GM21515 (cell line): ENCODE data around the gene WDR7.

Source experiments
- ATAC-seq: cut with Tn5 transposase; IDR thresholded peaks from one replicate; pipeline ENCODE4 v1.9.1; 2021; ENCODE audit not compliant: unreplicated experiment

The WDR7 gene

GRCh38 chr18:56721031-56721430 lies 69.9 kb downstream of the WDR7 start:
- no peak for ATAC-seq

- no peak for ATAC-seq
These were observed 70.3 kb downstream of the WDR7 start for GRCh38 chr18:56721491-56721890.

DNA sequence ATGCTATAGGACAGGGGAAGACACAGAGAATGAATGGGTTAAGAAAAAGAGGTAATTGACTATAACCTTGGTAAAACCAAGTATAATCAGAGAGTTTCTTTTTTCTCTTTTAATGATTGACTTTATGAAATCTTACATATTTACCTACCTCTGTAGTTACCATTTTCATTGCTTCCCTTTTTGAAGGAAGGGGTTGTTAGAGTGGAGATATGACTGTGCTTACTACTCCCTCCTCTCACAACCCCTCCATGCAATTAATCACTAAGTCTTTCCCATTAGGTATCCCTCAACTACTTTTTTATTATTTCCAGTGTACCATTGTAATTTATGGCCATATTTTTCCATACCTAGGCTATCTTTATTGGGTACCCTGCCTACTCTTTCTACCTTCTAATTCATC lies 71.4 kb downstream of the WDR7 start:
- no peak for ATAC-seq

DNA sequence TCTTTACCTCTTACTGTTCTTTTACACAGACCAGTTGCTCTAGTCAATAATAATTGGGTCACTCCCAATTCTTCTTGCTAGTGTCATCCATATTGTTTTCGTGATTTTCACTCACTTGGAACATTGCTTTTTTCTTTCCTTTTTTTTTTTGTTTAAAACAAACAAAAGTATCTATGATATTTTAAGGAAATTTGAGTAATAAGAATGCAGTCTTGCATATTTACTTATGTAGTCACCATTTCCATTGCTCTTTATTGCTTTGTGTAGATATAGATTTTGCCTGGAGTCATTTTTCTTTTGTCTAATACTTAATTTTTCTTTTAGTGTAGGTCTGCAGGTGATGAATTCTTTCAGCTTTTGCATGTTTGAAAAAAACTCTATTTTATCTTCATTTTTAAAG lies 71.9 kb downstream of the WDR7 start:
- no peak for ATAC-seq

DNA sequence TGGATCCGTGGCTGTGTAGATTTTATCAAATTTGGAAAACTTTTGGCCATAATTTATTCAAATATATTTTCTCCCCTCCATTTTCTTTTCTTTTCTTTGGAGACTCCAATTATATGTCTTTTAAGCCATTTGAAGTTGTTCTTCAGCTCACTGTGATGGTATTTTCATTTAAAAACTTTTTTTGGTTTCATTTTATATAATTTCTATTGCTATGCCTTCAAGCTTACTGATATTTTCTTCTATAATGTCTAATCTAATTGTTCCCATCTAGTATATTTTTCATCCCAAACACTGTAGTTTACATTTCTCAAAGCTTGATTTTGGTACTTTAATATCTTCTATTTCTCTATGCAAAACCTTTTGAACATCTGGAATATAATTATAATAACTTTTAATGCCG lies 72.5 kb downstream of the WDR7 start:
- no peak for ATAC-seq

- no peak for ATAC-seq
These were observed 75.7 kb downstream of the WDR7 start for GRCh38 chr18:56726906-56727305.

- ATAC-seq: no peak
These were observed 76.2 kb downstream of the WDR7 start for GRCh38 chr18:56727399-56727798.

GRCh38 chr18:56728741-56729140 lies 77.6 kb downstream of the WDR7 start:
- no peak for ATAC-seq

- no peak for ATAC-seq
These were observed 87.0 kb downstream of the WDR7 start for GRCh38 chr18:56738184-56738583.

- no peak for ATAC-seq
These were observed 88.6 kb downstream of the WDR7 start for GRCh38 chr18:56739731-56740130.

DNA sequence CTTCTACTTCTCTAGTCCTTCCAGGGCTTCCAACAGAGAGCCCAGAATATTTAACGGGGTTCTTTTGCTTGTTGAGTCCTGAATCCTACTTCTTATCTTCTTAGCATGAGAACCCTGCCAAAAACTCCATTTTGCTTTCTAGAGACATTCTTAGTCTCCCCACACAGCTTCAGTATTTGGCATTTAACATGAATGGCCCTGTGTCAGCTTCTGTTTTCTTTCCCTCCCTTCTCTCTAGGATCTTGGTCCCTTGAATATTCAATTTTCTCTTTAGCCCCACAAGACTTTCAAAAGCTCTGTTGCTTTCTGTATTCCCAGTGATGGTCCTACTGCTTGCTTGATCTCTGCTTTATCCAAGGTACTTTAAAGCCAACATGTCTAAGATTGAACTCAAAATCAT lies 89.5 kb downstream of the WDR7 start:
- ATAC-seq: no peak

DNA sequence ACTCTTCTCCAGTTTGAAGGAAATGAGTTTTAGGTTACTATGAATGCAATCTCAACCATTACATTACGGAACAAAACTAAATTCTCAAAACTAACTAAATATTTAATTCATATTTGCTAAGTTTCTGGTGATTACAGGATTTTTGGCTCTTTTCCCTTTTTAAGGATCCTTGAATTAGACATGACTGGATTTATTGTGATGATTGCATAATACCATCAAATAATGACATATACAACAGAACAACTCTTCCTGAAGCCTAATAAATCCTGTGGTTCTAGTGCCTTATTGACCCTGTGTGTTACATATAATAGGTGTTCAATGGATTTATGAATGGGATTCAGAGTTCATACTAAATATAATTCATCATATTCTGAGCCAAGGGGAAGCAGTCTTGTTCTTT lies 90.5 kb downstream of the WDR7 start:
- no peak for ATAC-seq

GRCh38 chr18:56743115-56743514 lies 92.0 kb downstream of the WDR7 start:
- ATAC-seq: no peak

DNA sequence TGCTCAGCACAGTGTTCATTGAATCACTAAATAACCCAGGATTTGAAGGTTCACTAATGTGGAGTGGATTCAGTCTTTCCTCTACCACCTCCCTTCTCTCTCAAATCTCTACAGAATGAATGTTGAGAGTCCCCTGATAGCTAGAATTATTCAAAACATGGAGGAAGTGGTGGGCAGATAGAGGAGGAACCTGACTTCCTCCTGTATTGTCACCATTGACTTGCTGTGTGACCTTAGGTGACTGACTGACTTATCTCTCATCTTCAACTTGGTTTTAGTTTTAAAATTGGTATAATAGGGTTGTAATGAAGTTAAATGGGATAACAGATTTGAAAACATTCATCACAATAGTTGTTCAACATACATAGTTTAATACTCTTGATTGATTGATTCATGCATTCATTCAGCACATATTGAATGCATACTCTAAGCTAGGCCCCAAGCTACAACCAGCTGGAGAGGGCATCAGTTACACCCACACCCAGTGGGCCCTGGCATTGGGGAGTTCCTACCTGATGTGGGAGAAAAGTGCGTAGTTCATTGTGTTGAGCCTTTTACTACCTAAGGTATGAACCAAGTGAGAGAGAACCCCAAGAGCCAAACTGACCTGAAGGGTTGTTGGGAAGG lies 96.0 kb downstream of the WDR7 start:
- ATAC-seq: no peak

GRCh38 chr18:56747857-56748256 lies 96.7 kb downstream of the WDR7 start:
- ATAC-seq: no peak

DNA sequence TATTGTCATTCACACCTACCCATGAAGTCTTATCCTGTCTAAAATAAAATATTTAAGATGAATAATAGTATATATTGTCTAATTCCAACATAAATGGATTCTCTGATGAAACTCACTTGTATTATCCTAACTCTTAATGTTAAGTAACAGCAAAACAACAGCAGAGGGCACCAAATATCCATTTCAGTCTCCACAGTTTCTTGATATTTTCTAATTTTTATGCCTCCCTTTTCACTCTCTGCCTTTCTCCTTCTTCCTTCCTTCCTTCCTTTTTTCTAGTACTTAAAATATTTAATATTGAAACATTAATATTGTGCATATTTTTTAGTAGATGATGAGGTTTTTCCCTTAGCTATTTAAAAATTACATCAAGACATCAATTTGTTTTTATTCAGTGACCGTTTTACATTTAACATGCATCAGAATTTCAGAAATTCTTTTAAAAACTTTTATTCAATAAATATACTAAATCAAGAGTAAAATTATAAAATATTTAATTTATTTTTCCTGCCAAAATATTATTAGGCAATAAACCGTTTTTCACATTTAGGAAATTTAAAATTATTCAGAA lies 97.6 kb downstream of the WDR7 start:
- ATAC-seq: no peak

GRCh38 chr18:56756966-56757365 lies 105.8 kb downstream of the WDR7 start:
- no peak for ATAC-seq

DNA sequence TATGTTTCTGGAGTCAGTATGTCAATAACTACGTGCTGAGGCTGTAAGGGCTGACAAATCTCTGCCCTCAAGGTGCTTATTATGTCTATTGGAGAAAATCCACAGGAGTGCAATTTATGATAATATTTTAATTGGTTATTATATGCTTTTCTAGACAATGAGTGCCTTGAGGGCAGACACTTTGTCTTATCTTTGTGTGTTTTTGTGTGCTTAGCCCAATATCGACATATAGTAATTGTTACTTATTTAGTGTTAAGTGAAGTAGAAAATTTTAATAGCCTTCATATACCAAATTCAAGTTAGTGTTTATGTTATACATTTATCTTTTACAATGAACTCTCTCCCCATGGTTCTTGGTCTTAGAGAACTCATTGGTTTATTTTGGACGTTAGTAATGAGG lies 118.9 kb downstream of the WDR7 start:
- ATAC-seq: no peak

DNA sequence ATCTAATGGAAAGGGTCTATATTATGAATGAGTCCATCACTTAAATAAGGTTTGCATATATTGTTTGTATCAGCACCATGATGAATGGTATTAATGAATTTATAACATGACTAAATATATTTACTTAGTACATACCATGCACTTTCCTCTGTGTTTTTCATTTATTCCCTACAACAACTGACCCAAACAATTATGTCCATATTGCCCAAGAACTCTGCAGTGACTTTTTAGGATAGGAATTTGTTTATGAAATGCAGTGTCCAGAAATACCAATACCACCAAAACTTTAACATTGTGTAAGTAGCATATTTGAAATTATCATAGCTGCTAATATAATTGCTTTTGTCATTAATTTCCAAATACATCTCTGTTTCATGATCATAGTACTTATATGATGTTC lies 119.7 kb downstream of the WDR7 start:
- ATAC-seq: no peak

DNA sequence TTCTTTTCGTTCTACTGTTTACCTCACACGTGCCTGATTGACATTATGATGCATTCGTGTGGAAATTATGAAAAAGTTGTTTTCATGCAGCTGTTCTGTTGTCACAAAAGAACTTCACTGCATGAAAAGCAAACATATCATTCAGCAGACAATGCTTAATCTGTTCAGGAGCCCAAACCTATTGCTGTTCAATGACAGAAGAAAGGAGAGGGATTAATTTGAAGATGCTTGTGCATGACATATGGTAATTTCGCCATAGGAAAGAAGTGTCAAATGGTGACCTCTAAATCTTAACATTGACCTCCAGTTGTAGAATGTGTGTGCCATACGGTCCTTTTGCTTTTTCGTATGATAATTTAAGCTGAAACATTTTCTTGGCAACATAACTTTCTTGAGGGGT lies 124.5 kb downstream of the WDR7 start:
- ATAC-seq: no peak

DNA sequence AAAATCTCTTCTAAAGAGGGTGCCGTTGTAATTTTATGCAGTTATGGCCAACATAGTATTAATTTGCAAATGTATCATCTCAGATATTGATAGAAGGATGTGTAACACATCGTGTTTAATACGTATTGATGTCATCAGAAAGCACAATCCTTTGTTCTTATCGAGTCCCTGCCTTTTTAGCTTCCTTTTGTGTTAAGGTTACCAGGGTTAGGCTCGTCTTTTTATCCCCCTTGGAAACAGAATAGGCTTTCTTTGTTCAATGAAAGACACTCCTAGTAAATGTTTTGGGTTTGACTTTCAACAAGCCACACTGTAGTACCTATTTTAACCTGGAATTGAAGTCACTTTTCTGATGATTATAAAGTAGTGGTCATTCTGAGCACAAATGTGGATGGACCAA lies 136.2 kb downstream of the WDR7 start:
- ATAC-seq: no peak

GRCh38 chr18:56789004-56789888 lies 138.1 kb downstream of the WDR7 start:
- ATAC-seq: no peak

DNA sequence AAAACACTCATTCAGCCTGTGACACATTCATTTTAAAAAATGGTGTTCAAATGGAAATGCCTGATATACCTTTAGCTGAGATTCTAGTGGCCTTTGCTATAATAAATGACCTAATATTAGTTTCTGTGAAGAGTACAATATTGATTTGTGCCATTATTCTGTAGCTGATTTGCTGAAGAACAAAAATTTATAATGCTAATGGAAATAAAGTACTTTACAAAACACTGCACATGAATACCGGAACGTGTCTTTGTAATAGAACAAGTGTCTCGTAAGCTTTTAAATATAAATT lies 138.7 kb downstream of the WDR7 start:
- no peak for ATAC-seq
